ENCODE data around the gene PHIP. TPM values are rescaled to one million over a fixed set of nuclear protein-coding genes. Genes with fewer than 3 reads are reported as not detected.

PHIP gene
- total RNA-seq, 3 donors from 2014 or later, result 19.3 to 34.2 (median 22.6) TPM

GRCh38 chr6:78984225-78984950, 93.7 kb downstream of the PHIP start:
- Histone ChIP-seq H3K9me3 (no peaks in the 10 kb centered on the region), H3K4me1 (ENCODE audit: low read depth) (no peaks in the 10 kb centered on the region)
- ATAC-seq, result no peak

GRCh38 chr6:78967191-78967590, 110.9 kb downstream of the PHIP start:
- DNase-seq (no peak), ATAC-seq (no peak)
- TF ChIP-seq CTCF (IDR thresholded peaks at IDR 0.05), result no peak
- intact Hi-C loops (cut with DNase I, micrococcal nuclease), result no loop called here
- Histone ChIP-seq H3K36me3 (ENCODE audit: low read depth) (peaks cover 5% of the 10 kb centered on the region), H3K4me3 (no peak overlapping the region), H3K9me3 (no peaks in the 10 kb centered on the region), H3K4me1 (ENCODE audit: low read depth) (no peaks in the 10 kb centered on the region)

More at GRCh38 chr6:78984225-78984950, 93.7 kb downstream of the PHIP start:
- intact Hi-C loops (cut with DNase I, micrococcal nuclease), result no loop called here
- no peak for TF ChIP-seq CTCF (IDR thresholded peaks at IDR 0.05)
- Histone ChIP-seq H3K4me3 (no peak overlapping the region), H3K36me3 (ENCODE audit: low read depth) (no peaks in the 10 kb centered on the region)
- DNase-seq, result no peak

- DNase-seq (no peak), ATAC-seq (peak; percentile 76)
- TF ChIP-seq CTCF (IDR thresholded peaks at IDR 0.05), result no peak
- H3K4me3 ChIP-seq, result no peak overlapping the region
- H3K4me1 ChIP-seq (ENCODE audit: low read depth), result no peaks in the 10 kb centered on the region
- peaks cover 8% of the 10 kb centered on the region for H3K36me3 ChIP-seq (ENCODE audit: low read depth)
- no peaks in the 10 kb centered on the region for H3K9me3 ChIP-seq
- intact Hi-C loops (cut with DNase I, micrococcal nuclease), result no loop called here
These were observed 111.5 kb downstream of the PHIP start for GRCh38 chr6:78966542-78966941.

GRCh38 chr6:78962448-78962847, 115.6 kb downstream of the PHIP start:
- Histone ChIP-seq H3K4me3 (no peak overlapping the region), H3K4me1 (ENCODE audit: low read depth) (no peaks in the 10 kb centered on the region), H3K36me3 (ENCODE audit: low read depth) (peaks cover 8% of the 10 kb centered on the region), H3K9me3 (no peaks in the 10 kb centered on the region)
- intact Hi-C loops (cut with DNase I, micrococcal nuclease), result no loop called here
- no peak for TF ChIP-seq CTCF (IDR thresholded peaks at IDR 0.05)
- DNase-seq (no peak), ATAC-seq (no peak)

- intact Hi-C loops (cut with DNase I, micrococcal nuclease), result no loop called here
- H3K9me3 ChIP-seq, result peaks cover under 1% of the 10 kb centered on the region
- H3K4me1 ChIP-seq (ENCODE audit: low read depth), result no peaks in the 10 kb centered on the region
- no peak overlapping the region for H3K4me3 ChIP-seq
- TF ChIP-seq CTCF (IDR thresholded peaks at IDR 0.05), result no peak
- DNase-seq (no peak), ATAC-seq (no peak)
- H3K36me3 ChIP-seq (ENCODE audit: low read depth), result no peaks in the 10 kb centered on the region
These were observed 123.3 kb downstream of the PHIP start for GRCh38 chr6:78954740-78955139.

Measured in mucosa of descending colon (tissue), 3 donors.